HepG2 (cell line): ENCODE measurements around the gene UTP11. TPM values are rescaled to one million over a fixed set of nuclear protein-coding genes. Genes with fewer than 3 reads are reported as not detected.

Experiments
- MTF2 ChIP-seq: sonication (generic); formaldehyde crosslinking; IDR thresholded peaks from 2 replicates; pipeline ENCODE4 v1.5.0; 2020; ENCODE audit warnings: missing genetic modification reagents, borderline replicate concordance
- MXD4 ChIP-seq: IDR thresholded peaks from 2 replicates; pipeline ENCODE4 v1.6.1; 2016; ENCODE audit warnings: mild to moderate bottlenecking, missing biosample characterization, missing genetic modification reagents
- ZNF430 ChIP-seq: sonication (generic); formaldehyde crosslinking; IDR thresholded peaks from 2 replicates; pipeline ENCODE4 v1.9.0; 2021; ENCODE audit warnings: mild to moderate bottlenecking, missing genetic modification reagents
- ZNF883 ChIP-seq: sonication (generic); formaldehyde crosslinking; IDR thresholded peaks from 2 replicates; pipeline ENCODE4 v1.5.1; 2020; ENCODE audit warnings: mild to moderate bottlenecking, missing genetic modification reagents; ENCODE audit errors: not compliant biosample characterization
- polyA plus RNA-seq, 8 experiments: library from polyadenylated mRNA; depleted of rRNA in 3 of 8; stranded (reverse) in 7 of 8; unstranded in 1 of 8; fragments of >200 nt; fragmentation: Illumina TruSeq in 4 of 8; extraction: Trizol in 4 of 8; gene quantifications; 2 replicates each; pipeline versions ENCODE4 v1.2.1 to v1.2.3, GENCODE V29; 2011 to 2016; ENCODE audit warnings: low read depth in 4 of 8, missing spikeins in 1 of 8, mixed read lengths in 1 of 8; ENCODE audit not compliant: insufficient read depth in 1 of 8
- total RNA-seq, 5 experiments: library from RNA; depleted of rRNA; stranded (reverse); fragments of >200 nt; fragmentation: Illumina TruSeq; extraction: Trizol; gene quantifications; 2 replicates each; pipeline ENCODE4 v1.2.3, GENCODE V29; 2016; ENCODE audit warnings: low read depth in 1 of 5
- TF ChIP-seq, protein P1 (sequence below): sonication (generic); formaldehyde crosslinking; IDR thresholded peaks from 2 replicates; pipeline ENCODE4 v1.4.0; 2020; ENCODE audit warnings: mild to moderate bottlenecking, missing genetic modification reagents, borderline replicate concordance
- TF ChIP-seq, protein P2 (sequence below): sonication (generic); formaldehyde crosslinking; IDR thresholded peaks from one replicate; pipeline ENCODE4 v1.5.1; 2020; ENCODE audit warnings: mild to moderate bottlenecking, missing genetic modification reagents; ENCODE audit errors: not compliant biosample characterization
- TF ChIP-seq, protein P3 (sequence below): sonication (generic); formaldehyde crosslinking; IDR thresholded peaks from 2 replicates; pipeline ENCODE4 v1.9.0; 2021; ENCODE audit warnings: missing genetic modification reagents, borderline replicate concordance
- TF ChIP-seq, protein P4 (sequence below): sonication (generic); formaldehyde crosslinking; IDR thresholded peaks from 2 replicates; pipeline ENCODE4 v1.9.0; 2021; ENCODE audit warnings: missing genetic modification reagents, mild to moderate bottlenecking, borderline replicate concordance

Gene UTP11
- total and polyA plus RNA-seq, 2 of the 13 experiments (the other 11 are each of a cell fraction or from before 2014, with no cell fraction given) = 13.5 to 44.8 TPM

DNA sequence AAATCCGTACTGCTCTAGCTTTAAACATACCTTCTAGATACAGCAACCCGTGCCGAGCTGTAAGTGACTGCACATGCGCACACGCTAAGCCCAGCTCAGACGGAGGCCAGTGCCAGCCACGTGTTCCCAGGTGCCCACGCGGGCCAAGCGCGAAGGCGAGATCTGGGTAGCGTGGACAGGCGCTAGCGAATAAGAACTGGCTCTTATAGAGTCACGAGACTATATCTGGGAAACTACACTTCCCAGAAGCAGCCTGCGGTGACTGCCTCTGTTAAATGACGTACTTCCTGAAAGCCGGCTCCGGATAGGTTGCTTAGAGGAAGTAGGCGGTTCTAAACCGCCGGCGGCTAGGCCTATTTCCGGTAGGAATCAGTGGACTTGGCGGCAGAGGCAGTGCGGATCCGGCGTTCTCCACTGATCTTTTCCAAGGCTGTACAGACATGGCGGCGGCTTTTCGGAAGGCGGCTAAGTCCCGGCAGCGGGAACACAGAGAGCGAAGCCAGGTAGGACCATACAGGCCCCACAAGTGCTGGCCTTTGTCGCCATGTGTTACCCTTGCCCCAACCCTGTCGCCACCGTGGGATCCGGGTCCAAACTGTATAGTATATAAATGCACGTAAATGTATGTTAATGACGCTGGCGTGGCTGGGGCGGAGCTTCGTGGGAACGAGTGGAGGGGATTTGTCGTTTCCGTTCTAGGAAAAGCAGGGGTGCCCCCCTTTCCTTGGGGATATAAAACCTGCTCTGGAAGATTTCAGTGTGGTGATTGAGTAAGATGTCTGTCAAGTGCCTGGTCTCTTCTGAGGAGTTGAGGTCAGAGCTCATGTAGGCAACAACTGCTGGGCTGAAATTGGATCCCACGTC is at the start of gene UTP11 (continued):
- TF ChIP-seq, protein P1, sequence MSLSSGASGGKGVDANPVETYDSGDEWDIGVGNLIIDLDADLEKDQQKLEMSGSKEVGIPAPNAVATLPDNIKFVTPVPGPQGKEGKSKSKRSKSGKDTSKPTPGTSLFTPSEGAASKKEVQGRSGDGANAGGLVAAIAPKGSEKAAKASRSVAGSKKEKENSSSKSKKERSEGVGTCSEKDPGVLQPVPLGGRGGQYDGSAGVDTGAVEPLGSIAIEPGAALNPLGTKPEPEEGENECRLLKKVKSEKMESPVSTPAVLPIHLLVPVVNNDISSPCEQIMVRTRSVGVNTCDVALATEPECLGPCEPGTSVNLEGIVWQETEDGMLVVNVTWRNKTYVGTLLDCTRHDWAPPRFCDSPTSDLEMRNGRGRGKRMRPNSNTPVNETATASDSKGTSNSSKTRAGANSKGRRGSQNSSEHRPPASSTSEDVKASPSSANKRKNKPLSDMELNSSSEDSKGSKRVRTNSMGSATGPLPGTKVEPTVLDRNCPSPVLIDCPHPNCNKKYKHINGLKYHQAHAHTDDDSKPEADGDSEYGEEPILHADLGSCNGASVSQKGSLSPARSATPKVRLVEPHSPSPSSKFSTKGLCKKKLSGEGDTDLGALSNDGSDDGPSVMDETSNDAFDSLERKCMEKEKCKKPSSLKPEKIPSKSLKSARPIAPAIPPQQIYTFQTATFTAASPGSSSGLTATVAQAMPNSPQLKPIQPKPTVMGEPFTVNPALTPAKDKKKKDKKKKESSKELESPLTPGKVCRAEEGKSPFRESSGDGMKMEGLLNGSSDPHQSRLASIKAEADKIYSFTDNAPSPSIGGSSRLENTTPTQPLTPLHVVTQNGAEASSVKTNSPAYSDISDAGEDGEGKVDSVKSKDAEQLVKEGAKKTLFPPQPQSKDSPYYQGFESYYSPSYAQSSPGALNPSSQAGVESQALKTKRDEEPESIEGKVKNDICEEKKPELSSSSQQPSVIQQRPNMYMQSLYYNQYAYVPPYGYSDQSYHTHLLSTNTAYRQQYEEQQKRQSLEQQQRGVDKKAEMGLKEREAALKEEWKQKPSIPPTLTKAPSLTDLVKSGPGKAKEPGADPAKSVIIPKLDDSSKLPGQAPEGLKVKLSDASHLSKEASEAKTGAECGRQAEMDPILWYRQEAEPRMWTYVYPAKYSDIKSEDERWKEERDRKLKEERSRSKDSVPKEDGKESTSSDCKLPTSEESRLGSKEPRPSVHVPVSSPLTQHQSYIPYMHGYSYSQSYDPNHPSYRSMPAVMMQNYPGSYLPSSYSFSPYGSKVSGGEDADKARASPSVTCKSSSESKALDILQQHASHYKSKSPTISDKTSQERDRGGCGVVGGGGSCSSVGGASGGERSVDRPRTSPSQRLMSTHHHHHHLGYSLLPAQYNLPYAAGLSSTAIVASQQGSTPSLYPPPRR (CRISPR knock-in tag) = 0 out of 2 replicates have a peak, but pooled peaks have one; percentile 50
- TF ChIP-seq MXD4 (CRISPR knock-in tag) (peak; percentile 93), ZNF430 (CRISPR knock-in tag) (peak; percentile 93), MTF2 (CRISPR knock-in tag) (no peak), ZNF883 (CRISPR knock-in tag) (peak; percentile 100)
- TF ChIP-seq, protein P2, sequence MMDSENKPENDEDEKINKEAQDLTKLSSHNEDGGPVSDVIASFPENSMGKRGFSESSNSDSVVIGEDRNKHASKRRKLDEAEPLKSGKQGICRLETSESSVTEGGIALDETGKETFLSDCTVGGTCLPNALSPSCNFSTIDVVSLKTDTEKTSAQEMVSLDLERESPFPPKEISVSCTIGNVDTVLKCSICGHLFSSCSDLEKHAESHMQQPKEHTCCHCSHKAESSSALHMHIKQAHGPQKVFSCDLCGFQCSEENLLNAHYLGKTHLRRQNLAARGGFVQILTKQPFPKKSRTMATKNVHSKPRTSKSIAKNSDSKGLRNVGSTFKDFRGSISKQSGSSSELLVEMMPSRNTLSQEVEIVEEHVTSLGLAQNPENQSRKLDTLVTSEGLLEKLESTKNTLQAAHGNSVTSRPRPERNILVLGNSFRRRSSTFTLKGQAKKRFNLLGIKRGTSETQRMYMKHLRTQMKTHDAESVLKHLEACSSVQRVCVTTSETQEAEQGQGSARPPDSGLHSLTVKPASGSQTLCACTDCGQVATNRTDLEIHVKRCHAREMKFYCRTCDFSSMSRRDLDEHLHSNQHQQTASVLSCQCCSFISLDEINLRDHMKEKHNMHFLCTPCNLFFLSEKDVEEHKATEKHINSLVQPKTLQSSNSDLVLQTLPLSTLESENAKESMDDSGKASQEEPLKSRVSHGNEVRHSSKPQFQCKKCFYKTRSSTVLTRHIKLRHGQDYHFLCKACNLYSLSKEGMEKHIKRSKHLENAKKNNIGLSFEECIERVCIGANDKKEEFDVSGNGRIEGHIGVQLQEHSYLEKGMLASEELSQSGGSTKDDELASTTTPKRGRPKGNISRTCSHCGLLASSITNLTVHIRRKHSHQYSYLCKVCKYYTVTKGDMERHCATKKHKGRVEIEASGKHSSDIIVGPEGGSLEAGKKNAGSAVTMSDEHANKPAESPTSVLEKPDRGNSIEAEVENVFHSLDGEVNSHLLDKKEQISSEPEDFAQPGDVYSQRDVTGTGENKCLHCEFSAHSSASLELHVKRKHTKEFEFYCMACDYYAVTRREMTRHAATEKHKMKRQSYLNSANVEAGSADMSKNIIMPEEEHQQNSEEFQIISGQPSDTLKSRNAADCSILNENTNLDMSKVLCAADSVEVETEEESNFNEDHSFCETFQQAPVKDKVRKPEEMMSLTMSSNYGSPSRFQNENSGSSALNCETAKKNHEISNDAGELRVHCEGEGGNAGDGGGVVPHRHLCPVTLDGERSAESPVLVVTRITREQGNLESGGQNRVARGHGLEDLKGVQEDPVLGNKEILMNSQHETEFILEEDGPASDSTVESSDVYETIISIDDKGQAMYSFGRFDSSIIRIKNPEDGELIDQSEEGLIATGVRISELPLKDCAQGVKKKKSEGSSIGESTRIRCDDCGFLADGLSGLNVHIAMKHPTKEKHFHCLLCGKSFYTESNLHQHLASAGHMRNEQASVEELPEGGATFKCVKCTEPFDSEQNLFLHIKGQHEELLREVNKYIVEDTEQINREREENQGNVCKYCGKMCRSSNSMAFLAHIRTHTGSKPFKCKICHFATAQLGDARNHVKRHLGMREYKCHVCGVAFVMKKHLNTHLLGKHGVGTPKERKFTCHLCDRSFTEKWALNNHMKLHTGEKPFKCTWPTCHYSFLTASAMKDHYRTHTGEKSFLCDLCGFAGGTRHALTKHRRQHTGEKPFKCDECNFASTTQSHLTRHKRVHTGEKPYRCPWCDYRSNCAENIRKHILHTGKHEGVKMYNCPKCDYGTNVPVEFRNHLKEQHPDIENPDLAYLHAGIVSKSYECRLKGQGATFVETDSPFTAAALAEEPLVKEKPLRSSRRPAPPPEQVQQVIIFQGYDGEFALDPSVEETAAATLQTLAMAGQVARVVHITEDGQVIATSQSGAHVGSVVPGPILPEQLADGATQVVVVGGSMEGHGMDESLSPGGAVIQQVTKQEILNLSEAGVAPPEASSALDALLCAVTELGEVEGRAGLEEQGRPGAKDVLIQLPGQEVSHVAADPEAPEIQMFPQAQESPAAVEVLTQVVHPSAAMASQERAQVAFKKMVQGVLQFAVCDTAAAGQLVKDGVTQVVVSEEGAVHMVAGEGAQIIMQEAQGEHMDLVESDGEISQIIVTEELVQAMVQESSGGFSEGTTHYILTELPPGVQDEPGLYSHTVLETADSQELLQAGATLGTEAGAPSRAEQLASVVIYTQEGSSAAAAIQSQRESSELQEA (CRISPR knock-in tag) = peak; percentile 85
- TF ChIP-seq, protein P3, sequence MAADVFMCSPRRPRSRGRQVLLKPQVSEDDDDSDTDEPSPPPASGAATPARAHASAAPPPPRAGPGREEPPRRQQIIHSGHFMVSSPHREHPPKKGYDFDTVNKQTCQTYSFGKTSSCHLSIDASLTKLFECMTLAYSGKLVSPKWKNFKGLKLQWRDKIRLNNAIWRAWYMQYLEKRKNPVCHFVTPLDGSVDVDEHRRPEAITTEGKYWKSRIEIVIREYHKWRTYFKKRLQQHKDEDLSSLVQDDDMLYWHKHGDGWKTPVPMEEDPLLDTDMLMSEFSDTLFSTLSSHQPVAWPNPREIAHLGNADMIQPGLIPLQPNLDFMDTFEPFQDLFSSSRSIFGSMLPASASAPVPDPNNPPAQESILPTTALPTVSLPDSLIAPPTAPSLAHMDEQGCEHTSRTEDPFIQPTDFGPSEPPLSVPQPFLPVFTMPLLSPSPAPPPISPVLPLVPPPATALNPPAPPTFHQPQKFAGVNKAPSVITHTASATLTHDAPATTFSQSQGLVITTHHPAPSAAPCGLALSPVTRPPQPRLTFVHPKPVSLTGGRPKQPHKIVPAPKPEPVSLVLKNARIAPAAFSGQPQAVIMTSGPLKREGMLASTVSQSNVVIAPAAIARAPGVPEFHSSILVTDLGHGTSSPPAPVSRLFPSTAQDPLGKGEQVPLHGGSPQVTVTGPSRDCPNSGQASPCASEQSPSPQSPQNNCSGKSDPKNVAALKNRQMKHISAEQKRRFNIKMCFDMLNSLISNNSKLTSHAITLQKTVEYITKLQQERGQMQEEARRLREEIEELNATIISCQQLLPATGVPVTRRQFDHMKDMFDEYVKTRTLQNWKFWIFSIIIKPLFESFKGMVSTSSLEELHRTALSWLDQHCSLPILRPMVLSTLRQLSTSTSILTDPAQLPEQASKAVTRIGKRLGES (CRISPR knock-in tag) = peak; percentile 79; the same call in 1 of the 2 replicates
- TF ChIP-seq, protein P4, sequence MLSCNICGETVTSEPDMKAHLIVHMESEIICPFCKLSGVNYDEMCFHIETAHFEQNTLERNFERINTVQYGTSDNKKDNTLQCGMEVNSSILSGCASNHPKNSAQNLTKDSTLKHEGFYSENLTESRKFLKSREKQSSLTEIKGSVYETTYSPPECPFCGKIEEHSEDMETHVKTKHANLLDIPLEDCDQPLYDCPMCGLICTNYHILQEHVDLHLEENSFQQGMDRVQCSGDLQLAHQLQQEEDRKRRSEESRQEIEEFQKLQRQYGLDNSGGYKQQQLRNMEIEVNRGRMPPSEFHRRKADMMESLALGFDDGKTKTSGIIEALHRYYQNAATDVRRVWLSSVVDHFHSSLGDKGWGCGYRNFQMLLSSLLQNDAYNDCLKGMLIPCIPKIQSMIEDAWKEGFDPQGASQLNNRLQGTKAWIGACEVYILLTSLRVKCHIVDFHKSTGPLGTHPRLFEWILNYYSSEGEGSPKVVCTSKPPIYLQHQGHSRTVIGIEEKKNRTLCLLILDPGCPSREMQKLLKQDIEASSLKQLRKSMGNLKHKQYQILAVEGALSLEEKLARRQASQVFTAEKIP (CRISPR knock-in tag) = no peak
